K562 (cell line): Measurements from ENCODE around the gene MTA2. TPM values are rescaled to one million over a fixed set of nuclear protein-coding genes. Genes with fewer than 3 reads are reported as not detected.

Source experiments
- CTBP1 ChIP-seq: fragments of 450-650 bp; IDR thresholded peaks from 2 replicates; pipeline ENCODE4 v1.6.1; 2016; ENCODE audit warnings: borderline replicate concordance
- ERF ChIP-seq: fragments of 450-650 bp; formaldehyde crosslinking; IDR thresholded peaks from 2 replicates; pipeline ENCODE4 v1.4.0; 2020; ENCODE audit warnings: mild to moderate bottlenecking, mixed read lengths
- FOXP1 ChIP-seq: sonication (generic); formaldehyde crosslinking; IDR thresholded peaks from 2 replicates; pipeline ENCODE4 v1.8.0; 2022; ENCODE audit warnings: mild to moderate bottlenecking, missing genetic modification reagents
- PHB ChIP-seq: fragments of 250-450 bp; sonication (Bioruptor Pico); IDR thresholded peaks from 2 replicates; pipeline ENCODE4 v1.5.0; 2021
- SMARCA5 ChIP-seq: fragments of 450-650 bp; IDR thresholded peaks from 2 replicates; pipeline ENCODE4 v1.6.1; 2016
- TBP ChIP-seq: optimal IDR thresholded peaks from 2 replicates; pipeline ENCODE3; 2011; ENCODE audit warnings: low read depth, low read length, improper control_type of control experiment
- ZNF146 ChIP-seq: IDR thresholded peaks from one replicate; pipeline ENCODE4 v1.6.1; 2018; ENCODE audit warnings: missing compliant biosample characterization; ENCODE audit not compliant: unreplicated experiment
- ZNF212 ChIP-seq: fragments of 450-650 bp; formaldehyde crosslinking; IDR thresholded peaks from 2 replicates; pipeline ENCODE4 v1.4.0; 2020; ENCODE audit warnings: mild to moderate bottlenecking
- ZNF699 ChIP-seq: fragments of 250-450 bp; sonication (Bioruptor Pico); IDR thresholded peaks from 2 replicates; pipeline ENCODE4 v1.8.0; 2021; ENCODE audit warnings: mild to moderate bottlenecking, moderate library complexity; ENCODE audit not compliant: insufficient replicate concordance
- polyA plus RNA-seq, 8 experiments: library from polyadenylated mRNA; depleted of rRNA in 4 of 8; stranded (reverse) in 5 of 8; unstranded in 3 of 8; fragments of >200 nt; fragmentation: Nextera tagmentation in 2 of 8; fragmentation: Illumina TruSeq in 1 of 8; extraction: Ambion mirVana in 2 of 8; extraction: Trizol in 1 of 8; gene quantifications; 2 replicates each; pipeline versions ENCODE4 v1.2.1 to v1.2.3, GENCODE V29; 2011 to 2014; ENCODE audit warnings: inconsistent platforms in 1 of 8, missing spikeins in 1 of 8
- total RNA-seq, 7 experiments: library from RNA; depleted of rRNA in 6 of 7; stranded (reverse); fragments of >200 nt in 6 of 7; fragmentation: Illumina TruSeq in 2 of 7; extraction: Trizol in 2 of 7; gene quantifications; 2 replicates each; pipeline versions ENCODE4 v1.2.1 to v1.2.3, GENCODE V29; 2011 to 2021; ENCODE audit warnings: low replicate concordance in 1 of 7
- TF ChIP-seq, protein P1 (sequence below), 2 experiments: IDR thresholded peaks; 2 replicates each; pipeline ENCODE4 v1.6.1; 2012; ENCODE audit warnings: improper control_type of control experiment in 2 of 2, low read depth in 2 of 2, low read length in 2 of 2, borderline replicate concordance in 1 of 2

The MTA2 gene
- total and polyA plus RNA-seq, 9 of the 15 experiments (the other 6 are each of a cell fraction or from before 2014, with no cell fraction given): 6.2 to 220 (median 172) TPM

DNA sequence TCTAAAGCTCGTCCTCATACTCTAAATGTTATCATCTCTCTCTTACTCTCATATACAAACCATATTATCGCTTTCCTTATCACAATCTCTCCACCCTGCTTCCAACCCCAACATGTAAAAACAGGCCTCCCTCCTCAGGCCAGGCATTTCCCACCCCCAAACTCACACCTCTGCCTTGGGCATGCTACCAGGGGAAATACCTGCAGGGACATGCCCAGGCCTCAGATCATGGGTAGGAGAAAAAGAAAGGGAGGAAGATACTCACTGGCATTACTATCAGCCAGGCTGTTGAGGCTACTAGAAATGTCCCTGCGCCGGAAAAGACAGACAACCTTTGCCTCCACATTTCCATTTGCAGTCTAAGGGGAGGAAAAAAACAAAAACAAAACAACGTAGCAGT, 1.8 kb downstream of the MTA2 start (continued):
- TF ChIP-seq, protein P1, sequence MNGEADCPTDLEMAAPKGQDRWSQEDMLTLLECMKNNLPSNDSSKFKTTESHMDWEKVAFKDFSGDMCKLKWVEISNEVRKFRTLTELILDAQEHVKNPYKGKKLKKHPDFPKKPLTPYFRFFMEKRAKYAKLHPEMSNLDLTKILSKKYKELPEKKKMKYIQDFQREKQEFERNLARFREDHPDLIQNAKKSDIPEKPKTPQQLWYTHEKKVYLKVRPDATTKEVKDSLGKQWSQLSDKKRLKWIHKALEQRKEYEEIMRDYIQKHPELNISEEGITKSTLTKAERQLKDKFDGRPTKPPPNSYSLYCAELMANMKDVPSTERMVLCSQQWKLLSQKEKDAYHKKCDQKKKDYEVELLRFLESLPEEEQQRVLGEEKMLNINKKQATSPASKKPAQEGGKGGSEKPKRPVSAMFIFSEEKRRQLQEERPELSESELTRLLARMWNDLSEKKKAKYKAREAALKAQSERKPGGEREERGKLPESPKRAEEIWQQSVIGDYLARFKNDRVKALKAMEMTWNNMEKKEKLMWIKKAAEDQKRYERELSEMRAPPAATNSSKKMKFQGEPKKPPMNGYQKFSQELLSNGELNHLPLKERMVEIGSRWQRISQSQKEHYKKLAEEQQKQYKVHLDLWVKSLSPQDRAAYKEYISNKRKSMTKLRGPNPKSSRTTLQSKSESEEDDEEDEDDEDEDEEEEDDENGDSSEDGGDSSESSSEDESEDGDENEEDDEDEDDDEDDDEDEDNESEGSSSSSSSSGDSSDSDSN (IDR thresholded peaks at IDR 0.05; ENCODE audit: borderline replicate concordance in 1 of 2, low read depth in 2 of 2, low read length in 2 of 2): no peak
- no peak for TF ChIP-seq ZNF146 (CRISPR knock-in tag)
- no peak for TF ChIP-seq SMARCA5
- no peak for TF ChIP-seq FOXP1 (CRISPR knock-in tag)
- TF ChIP-seq ZNF212 (CRISPR knock-in tag): no peak
- TF ChIP-seq PHB (CRISPR knock-in tag): no peak
- no peak for TF ChIP-seq CTBP1
- no peak for TF ChIP-seq ZNF699 (CRISPR knock-in tag)
- peak; percentile 18 for TF ChIP-seq TBP
- TF ChIP-seq ERF: no peak
- TF ChIP-seq, all 486 proteins: peak for 3
